HG03139 (cell line): ENCODE data around the gene MDN1.
A peak's percentile ranks its signal among the peaks of the same experiment; 100 is the strongest.
"Not testable (repeated sequence)": the region's sequence is repeated elsewhere in the genome, so short reads cannot be mapped to it uniquely, and the experiment has no call there.

Experiments used
- ATAC-seq: cut with Tn5 transposase; IDR thresholded peaks from one replicate; pipeline ENCODE4 v1.9.1; 2021; ENCODE audit not compliant: unreplicated experiment

The MDN1 gene

DNA sequence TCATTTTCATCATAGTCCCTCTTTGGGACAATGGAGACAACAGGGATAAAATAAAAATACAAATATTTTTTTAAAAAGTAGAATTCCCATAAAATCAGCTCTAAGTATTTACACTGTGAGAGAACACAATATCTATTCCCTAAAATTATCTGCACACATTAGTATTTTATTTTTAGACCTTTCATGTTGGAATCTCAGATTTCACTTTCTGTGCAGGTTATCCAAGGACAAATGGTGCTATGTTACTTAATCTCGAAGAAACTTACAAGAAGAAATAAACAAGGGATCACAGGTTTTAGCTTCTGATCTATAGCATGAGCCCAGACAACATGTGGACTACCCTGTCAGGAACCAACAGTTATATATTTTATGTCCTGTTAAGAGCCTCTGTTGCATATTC is 158.0 kb downstream of the MDN1 start:
- no peak for ATAC-seq

DNA sequence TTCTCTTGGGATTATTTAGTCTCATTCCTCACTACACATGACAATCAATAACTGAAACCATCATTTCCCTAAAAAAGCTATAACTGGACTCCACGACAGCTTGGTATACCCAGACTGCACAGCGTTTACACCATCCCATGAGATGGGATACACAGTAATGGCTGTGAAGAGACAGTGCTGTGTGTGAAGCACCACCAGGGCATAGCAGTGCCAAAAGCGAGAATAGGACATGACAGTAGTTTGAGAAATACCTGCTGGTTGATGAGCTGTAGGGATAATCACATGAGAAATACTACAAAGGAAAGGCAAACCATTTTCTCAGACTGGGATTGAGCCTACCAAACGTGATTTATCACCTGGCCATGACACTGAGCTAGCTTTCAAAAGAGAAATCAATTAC is 158.6 kb downstream of the MDN1 start:
- no peak for ATAC-seq

DNA sequence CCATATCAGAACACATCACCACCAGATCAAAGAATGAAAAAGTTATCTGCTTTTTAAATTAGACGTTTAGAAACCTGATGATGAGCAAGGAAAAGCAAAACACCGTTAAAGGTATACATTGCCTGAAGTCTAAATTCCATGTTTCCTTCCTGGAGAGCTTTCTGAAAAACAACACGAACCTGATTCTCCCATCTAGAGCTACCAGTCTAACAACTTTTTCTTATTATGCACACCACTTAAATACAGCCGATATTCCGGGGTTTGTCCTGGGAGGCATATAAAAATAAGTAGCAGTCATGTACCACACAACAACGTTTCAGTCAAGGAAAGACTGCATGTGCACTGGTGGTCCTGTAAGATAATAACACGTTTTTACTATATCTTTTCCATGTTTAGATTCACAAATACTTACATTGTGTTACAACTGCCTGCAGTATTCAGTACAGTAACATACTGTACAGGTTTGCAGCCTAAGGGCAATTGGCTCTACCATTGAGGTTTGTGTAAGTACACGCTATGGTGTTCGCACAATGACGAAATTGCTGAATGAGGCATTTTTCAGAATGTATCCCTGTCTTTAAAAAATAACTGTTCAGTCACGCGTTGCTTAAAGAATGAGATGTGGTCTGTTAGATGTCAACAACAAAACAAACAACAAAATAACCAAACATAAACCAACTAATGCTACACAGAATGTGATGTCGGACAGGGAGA is 162.0 kb downstream of the MDN1 start:
- no peak for ATAC-seq

DNA sequence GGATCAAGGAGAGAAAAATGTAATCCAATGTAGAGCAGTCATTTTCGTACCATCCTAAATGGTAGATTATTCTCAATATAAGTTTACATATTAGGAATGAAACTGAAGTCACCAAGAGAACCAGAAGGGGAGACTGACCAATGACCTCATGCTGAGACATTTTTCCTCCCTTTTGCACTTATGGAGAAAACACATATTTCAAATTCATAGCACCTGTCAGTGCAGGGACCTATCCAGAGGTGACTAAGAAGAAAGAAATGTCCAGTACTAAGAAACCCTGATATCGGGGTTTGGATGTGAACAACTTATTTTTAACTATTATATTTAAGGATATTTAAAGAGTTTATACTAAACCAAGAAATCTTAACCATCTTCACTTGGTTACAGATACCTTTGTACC is 164.5 kb downstream of the MDN1 start:
- ATAC-seq: no peak

DNA sequence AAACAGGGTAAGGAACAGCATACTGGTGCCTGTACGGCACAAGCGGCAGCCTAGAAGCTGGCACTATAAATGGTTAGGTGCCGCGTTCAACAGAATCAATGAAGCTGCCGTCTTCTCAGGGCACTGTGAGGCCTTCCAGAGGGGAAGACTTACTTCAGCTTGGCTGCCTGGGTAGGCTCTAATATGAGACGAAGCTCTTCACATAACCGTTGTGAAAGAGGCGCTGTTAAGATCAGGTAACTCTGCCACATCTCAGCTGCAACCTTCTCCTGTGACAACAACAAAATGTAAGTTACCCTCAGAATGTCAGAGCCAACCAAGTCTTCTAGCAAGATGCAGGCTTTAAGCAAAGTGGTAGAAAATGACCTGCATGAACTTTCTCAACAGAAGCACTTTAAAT is 169.0 kb downstream of the MDN1 start:
- ATAC-seq: no peak

DNA sequence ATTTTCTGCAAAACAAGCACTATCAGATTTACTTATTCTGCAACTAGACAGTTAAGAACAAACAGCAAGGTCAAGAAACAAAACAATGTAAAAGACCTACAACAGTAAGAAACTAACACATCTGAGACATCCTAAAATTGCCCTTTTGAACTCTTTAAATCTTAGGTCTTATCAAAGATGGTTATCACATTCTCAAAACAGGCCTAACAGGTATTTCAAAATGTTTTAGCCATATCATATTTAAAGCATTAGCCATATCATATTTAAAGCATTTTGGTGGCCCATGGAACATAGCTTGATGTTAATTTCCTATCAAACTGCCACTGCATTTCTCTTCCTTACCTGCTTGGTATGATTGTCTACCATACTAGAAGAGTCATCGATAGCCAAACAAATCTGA is 169.9 kb downstream of the MDN1 start:
- no peak for ATAC-seq

DNA sequence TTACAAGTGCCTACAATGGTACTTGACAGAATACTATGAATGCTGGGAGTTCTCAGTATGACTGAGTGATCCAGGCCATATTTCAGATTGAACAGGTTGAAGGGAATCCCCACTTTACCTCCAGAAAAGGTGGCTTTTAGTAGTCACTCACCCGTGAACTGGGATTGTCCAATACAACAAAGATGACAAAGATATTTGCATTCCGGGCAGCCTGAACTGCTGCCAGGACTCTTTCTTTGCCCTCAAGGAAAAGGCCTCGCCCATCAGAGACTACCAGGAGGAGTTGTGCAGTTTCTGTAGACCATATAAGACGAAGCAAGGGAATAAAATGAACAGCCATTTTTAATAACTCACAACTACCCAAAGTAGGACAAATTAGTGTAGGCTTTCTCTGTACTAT is 174.7 kb downstream of the MDN1 start:
- no peak for ATAC-seq

DNA sequence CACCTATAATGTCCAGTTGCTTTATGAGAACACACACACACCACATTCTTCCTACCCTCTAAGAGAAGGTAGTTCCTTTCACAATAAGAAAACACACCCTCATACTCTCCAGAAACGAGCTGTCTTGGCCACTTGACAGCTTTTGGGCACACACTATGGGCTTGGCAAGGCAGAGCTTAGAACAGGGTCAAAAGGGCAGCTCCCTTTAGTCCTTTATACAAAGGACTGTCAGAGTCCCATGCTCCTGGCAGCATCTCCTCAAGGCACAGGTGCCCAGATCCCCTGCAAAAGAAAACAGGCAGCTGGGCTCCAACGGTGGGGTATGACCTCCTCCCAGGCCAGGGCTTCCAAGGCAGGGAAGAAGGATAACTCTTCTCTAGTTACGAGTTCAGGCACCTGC is 176.2 kb downstream of the MDN1 start:
- ATAC-seq: no peak

DNA sequence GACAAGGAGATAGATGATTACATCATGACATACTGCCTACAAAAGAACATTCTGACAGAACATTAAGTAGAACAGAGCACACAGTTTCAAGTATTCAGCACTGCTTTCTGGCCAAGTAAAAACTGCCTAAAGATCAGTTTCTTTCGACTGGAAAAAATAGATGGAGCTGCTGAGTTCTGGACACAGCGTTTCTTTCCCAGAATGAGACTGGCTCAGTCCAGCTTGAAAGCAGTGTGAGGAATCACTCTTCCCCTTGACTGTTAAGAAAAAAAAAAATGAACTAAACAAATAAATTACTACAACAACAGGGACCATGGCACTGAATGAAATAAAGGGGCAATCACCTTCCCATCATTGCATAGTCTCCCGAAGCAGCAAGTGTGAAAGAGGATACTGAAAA is 176.6 kb downstream of the MDN1 start:
- ATAC-seq: no peak

DNA sequence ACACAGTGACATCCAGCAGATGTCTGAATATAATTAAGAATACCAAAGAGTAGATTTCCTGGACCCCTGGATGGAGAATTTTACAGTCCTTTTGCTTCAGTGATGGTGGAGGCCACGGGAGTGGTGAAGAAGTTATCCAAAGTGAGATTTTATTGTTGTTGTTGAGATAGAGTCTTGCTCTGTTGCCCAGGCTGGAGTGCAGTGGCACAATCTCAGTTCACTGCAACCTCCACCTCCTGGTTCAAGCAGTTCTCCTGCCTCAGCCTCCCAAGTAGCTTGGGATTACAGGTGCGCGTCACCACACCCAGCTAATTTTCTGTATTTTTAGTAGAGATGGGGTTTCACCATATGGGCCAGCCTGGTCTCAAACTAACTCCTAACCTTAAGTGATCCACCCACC is 178.0 kb downstream of the MDN1 start:
- ATAC-seq: not testable (repeated sequence)

DNA sequence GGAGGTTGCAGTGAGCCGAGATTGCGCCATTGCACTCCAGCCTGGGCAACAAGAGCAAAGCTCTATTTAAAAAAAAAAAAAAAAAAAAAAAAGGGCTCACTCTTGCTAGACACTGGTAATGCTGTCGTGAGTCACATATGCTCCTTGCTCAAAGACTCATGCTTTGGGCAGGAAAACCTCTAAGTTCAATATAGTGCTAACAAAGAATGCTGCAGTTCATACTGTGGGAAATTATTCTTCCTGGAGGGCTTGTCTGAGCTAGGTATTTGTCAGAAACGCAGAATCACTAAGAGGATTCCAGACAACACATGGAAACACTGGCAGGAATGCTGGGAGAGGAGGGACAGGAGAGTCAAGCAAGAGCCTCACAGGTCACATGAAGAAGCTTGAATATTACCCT is 178.8 kb downstream of the MDN1 start:
- ATAC-seq: no peak

DNA sequence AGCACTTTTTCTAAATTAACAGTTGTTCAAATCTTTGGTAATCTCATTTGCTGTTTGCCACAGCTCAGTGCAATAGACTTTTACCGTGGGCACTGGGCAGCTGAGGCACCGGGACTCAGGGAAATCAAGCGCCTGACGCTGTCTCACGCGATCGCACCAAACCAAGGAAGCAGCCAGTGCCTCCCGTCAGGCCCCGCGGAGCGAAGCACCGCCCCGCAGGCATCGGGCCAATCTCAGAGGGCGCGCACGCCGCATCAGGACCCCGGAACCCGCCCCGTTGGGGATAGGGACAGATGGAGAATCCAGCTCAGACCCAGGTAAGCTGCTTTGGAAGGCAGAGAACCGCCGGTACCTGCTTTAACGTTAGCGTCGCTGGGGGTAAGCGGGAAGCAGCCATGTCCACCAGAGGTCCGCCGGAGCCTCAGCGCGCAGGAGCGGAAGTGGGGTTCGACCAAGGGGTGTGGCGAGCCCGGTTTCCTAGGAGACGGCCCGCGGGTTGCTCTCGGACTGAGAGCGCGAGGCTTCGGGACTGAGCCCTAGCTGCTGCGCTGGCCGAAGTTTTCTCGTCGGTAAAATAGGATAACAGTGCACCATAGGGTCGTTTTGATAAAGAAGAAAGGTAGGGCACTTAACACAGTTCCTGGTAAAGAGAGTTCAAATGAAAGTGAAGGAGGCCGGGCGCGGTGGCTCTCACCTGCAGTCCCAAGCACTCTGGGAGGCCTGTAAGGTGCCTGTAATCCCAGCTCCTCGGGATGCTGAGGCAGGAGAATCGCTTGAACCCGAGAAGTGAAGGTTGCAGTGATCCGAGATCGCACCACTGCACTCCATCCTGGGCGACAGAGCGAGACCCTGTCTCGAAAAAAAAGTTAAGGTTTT is 181.0 kb downstream of the MDN1 start, which contains the start of gene LYRM2:
TSS of gene LYRM2 (minus strand) at position 428 of the 876 bp plus-strand sequence. CDS start at position 397, 31 bp downstream.
- ATAC-seq: peak; percentile 99

DNA sequence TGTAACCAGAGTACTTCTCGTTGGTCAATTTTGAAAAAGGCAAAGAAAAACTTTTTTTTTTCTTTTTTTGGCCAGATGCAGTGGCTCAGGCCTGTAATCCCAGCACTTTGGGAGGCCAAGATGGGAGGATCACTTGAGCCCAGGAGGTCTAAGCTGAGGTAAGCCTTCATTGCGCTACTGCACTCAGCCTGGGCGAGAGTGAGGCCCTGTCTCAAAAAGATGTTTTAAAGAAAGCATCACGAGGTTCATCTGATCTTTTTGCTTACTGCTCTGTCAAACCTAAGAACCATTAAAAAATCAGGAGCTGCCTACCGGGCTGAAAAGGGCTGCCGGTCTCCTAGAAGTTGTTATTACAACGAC is 181.7 kb downstream of the MDN1 start:
- ATAC-seq: no peak

DNA sequence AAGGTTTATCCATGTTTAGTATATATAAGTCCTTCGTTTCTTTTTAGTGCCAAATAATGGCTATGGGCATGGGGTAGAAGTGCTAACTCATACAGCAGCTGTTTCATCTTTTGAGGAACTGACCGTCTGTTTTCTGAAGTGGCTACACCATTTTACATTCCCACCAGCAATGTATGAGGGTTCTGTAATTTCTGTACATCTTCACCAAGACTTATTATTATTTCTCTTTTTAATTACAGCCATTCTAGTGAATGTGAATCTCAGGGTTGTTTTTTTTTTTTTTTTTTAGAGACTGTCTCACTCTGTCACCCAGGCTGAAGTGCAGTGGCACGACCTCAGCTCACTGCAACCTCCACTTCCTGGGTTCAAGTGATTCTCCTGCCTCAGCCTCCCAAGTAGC is 183.2 kb downstream of the MDN1 start:
- ATAC-seq: not testable (repeated sequence)

DNA sequence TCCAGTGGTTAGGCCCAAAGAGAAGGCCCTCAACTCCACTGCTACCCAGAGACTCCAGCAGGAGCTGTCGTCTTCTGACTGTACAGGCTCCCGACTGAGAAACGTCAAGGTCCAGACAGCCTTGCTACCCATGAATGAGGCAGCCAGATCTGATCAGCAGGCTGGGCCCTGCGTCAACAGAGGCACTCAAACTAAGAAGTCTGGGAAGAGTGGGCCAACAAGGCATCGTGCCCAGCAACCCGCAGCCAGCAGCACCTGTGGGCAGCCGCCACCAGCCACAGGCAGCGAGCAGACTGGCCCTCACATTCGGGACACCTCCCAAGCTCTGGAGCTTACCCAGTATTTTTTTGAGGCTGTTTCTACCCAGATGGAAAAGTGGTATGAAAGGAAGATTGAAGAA is 189.1 kb downstream of the MDN1 start:
- no peak for ATAC-seq

DNA sequence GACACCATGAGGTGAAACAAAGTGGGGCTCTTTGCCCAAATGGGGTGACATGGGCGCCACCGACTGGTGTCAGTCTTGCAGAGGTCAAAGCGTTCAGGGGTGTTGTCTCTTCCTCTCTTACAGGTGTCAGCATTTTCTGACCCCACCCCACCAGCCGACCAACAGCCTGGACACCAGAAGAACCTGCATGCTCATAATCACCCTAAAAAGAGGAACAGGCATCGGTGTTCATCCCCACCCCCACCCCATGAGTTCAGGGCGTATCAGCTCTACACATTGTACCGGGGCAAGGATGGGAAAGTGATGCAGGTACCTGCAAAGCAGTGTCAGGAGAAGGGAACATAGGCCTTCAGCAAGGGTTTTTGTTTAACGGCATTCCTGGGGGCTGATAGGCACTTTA is 195.8 kb downstream of the MDN1 start:
- ATAC-seq: no peak

DNA sequence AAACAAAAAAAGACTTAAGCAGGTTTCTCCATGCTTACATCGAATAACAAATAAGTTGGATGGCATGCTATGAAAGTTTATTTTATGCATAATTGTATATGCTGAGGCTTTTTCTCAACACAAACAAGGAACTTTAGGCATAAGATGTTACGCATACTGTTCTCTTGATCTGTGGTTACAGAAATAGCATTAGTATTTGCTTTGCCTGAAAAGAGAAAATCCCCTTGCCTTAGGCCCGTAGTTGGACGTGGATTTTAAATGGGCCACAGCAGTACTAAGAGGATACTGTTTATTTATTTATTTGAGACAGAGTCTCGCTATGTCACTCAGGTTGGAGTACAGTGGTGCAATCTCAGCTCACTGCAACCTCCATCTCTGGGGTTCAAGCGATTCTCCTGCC is 200.0 kb downstream of the MDN1 start:
- ATAC-seq: no peak

DNA sequence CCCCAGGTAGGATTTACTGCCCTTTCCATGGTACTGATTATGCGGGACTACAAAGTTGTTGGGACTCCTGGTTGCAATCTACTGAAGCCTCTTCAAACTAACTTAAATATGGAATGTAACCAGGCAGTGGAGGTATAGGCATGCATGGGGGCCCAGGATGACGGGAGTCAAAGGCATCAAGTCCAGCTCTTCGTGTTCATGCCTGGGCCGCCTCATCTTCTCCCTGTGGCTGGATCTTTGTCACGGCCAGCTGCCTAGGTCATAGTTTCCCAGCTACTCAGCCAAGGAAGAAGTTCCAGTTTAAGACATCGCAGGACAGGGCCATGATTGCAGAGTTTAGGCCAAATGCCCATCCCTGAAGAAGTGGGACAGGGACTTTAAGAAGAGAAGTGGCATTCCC is 201.6 kb downstream of the MDN1 start:
- ATAC-seq: no peak

DNA sequence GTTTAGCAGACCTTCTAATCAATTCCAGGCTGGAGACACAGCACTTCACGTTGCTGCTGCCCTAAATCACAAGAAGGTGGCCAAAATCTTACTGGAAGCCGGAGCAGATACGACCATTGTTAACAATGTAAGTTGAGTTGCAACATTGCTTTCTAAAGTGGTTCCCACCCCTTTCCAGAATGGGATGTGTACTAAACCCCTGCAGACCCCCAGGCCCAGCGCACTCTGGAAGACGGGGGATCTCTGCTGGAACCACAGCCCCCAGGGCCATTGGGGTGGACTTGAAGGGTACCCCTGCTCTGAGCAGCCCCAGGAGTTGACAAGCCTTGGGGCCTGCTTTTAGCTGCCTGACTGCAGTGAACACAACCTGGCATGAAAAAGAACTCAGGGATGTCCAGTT is 203.1 kb downstream of the MDN1 start:
- ATAC-seq: no peak

DNA sequence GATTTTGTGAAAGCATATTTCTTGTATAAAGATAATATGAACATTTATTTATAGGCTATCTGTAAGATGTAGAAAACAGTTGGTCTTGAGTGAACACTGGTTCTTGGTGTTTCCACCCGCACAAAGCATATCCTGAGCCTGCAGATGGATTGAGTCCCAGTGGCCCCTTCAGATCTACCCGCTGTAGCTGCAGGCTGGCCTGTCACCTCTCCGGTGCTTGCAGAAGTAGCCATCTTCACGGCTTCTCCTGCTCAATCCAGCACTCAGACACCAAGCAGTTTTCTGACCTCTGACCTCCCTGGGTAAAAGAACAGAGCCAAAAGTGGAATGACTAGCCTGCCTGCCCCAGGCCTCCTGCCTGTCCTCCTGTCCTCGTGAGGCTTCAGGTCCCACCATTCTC is 203.7 kb downstream of the MDN1 start:
- ATAC-seq: no peak

DNA sequence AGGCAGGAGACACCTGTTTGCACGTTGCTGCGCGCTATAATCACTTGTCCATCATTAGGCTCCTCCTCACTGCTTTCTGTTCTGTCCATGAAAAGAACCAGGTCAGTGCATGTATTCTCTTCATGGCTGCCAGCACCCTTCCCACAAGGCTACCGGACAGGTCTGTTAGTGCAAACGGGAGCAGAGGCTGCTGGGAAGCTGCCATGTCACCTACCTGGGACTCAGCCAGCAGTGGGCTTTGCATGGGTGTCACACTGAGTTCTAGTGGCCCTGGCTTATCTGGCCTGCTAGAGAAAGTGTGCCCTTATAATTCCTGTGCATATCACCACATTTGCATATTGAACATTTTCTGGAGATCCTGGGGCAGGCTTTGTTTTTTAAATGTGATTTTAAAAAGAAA is 205.8 kb downstream of the MDN1 start:
- ATAC-seq: no peak

DNA sequence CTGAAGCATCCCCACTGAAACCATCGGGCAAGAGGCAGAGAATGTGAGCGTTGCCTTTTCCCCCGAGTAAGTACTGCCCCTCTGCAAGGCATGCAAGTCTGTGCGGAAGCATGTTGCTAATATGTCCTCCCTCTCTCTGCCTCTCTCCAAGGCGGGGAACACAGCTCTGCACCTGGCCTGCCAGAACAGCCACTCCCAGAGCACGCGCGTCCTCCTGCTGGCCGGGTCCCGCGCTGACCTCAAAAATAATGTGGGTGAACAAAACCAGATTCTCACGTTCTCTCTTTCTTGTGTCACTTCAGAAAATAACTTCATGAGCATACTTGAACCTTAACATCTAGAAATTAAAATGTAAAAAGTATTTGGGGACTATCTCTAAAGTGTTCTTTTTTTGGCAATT is 207.5 kb downstream of the MDN1 start:
- no peak for ATAC-seq

DNA sequence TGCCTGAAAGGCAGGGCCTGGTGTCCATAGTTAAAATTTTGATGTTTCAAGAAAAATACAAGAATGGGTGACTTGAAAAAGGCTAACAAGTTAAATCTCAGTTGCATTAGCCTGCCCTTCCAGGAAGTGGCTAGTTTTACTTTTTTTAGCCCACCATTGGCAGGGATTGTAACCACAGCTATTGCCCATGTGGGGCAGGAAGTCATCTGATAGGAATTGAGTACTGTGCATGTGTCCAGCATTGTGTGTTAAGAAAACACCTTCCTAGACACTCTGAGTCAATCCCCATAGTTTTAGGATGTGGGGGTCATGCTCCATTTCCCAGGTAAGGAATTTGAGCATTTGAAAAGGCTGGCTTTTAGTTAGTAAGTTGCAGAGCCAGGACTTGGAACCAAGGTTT is 207.9 kb downstream of the MDN1 start:
- ATAC-seq: no peak
